ENCODE measurements around the gene PRR16. TPM values are rescaled to one million over a fixed set of nuclear protein-coding genes. Genes with fewer than 3 reads are reported as not detected.

The PRR16 gene
- total and polyA plus RNA-seq, 2 experiments from 2014 or later = 1.0 to 1.7 TPM

DNA sequence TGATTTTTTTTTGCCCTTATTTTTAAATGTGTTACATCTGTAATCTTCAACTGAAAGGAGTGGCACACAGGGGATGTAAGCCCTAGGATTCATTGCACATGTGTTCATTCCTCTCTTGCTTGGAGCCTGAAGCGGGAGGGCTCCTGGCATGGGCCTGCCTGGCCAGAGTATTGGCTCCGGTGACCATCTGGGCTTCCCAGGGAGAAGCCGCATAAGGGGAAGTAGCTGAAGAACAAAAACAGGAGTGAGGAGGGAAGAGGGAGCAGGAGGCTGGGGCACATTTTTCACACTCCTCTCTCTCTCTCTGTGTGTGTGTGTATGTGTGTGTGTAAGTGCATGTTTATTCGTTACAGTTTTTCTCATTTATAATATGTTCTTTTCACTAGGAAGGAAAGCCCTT, 269.9 kb downstream of the PRR16 start:
- peaks cover 3% of the 10 kb centered on the region for H3K27me3 Mint-ChIP-seq (ENCODE audit: insufficient read depth, low read depth, poor library complexity)
- H3K4me1 Mint-ChIP-seq = peaks cover 26% of the 10 kb centered on the region
- H3K9me2 ChIP-seq (ENCODE audit: insufficient read depth) = no peaks in the 10 kb centered on the region
- H4K20me1 ChIP-seq (replicated peaks; ENCODE audit: insufficient read depth) = no peaks in the 10 kb centered on the region
- TF ChIP-seq ZNF462 (CRISPR knock-in tag; IDR thresholded peaks at IDR 0.05) = peak; percentile 94
- TF ChIP-seq, protein P1, sequence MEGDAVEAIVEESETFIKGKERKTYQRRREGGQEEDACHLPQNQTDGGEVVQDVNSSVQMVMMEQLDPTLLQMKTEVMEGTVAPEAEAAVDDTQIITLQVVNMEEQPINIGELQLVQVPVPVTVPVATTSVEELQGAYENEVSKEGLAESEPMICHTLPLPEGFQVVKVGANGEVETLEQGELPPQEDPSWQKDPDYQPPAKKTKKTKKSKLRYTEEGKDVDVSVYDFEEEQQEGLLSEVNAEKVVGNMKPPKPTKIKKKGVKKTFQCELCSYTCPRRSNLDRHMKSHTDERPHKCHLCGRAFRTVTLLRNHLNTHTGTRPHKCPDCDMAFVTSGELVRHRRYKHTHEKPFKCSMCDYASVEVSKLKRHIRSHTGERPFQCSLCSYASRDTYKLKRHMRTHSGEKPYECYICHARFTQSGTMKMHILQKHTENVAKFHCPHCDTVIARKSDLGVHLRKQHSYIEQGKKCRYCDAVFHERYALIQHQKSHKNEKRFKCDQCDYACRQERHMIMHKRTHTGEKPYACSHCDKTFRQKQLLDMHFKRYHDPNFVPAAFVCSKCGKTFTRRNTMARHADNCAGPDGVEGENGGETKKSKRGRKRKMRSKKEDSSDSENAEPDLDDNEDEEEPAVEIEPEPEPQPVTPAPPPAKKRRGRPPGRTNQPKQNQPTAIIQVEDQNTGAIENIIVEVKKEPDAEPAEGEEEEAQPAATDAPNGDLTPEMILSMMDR (conservative IDR thresholded peaks at IDR 0.05; ENCODE audit: low read depth in 2 of 2) = no peak
- H3K4me1 ChIP-seq (ENCODE audit: insufficient read depth) = peaks cover 18% of the 10 kb centered on the region
- H3K79me2 ChIP-seq (replicated peaks; ENCODE audit: insufficient read depth) = no peaks in the 10 kb centered on the region
- 0 out of 2 replicates have a peak overlapping the region, but pooled peaks have one; percentile 28 for H3K4me2 ChIP-seq
- ATAC-seq (peak; percentile 99), DNase-seq (ENCODE audit: low spot score) (peak; percentile 67)
- H3F3A ChIP-seq (replicated peaks; ENCODE audit: low read depth) = no peaks in the 10 kb centered on the region
- no peaks in the 10 kb centered on the region for H3K27me3 ChIP-seq (ENCODE audit: insufficient read depth)
- H3K4me3 Mint-ChIP-seq = no peak overlapping the region
- peak overlapping the region; percentile 56; the same call in 1 of the 2 replicates for H3K27ac Mint-ChIP-seq
- no peaks in the 10 kb centered on the region for H3K9me3 Mint-ChIP-seq
- no peak overlapping the region for H3K27ac ChIP-seq (ENCODE audit: low read depth)
- H3K4me3 ChIP-seq = no peak overlapping the region
- H3K36me3 ChIP-seq (ENCODE audit: insufficient read depth) = no peaks in the 10 kb centered on the region
- no peak overlapping the region for H2AFZ ChIP-seq
- H3K36me3 Mint-ChIP-seq (ENCODE audit: low read depth) = no peaks in the 10 kb centered on the region

GRCh38 chr5:120735076-120735475, 271.0 kb downstream of the PRR16 start:
- H3K4me3 Mint-ChIP-seq = no peak overlapping the region
- Histone ChIP-seq H4K20me1 (replicated peaks; ENCODE audit: insufficient read depth) (no peaks in the 10 kb centered on the region), H3K36me3 (ENCODE audit: insufficient read depth) (no peaks in the 10 kb centered on the region), H3K4me3 (no peak overlapping the region), H3K4me1 (ENCODE audit: insufficient read depth) (peaks cover 18% of the 10 kb centered on the region), H3K27ac (ENCODE audit: low read depth) (no peak overlapping the region), H3F3A (replicated peaks; ENCODE audit: low read depth) (no peaks in the 10 kb centered on the region), H3K27me3 (ENCODE audit: insufficient read depth) (no peaks in the 10 kb centered on the region), H3K9me2 (ENCODE audit: insufficient read depth) (no peaks in the 10 kb centered on the region), H2AFZ (no peak overlapping the region), H3K4me2 (no peak overlapping the region), H3K79me2 (replicated peaks; ENCODE audit: insufficient read depth) (no peaks in the 10 kb centered on the region)
- TF ChIP-seq ZNF331 (CRISPR knock-in tag; IDR thresholded peaks at IDR 0.05; ENCODE audit: low read depth) (no peak), POLR2AphosphoS5 (IDR thresholded peaks at IDR 0.05; ENCODE audit: low read depth) (no peak)
- TF ChIP-seq, protein P1 (conservative IDR thresholded peaks at IDR 0.05; ENCODE audit: low read depth in 2 of 2) = peak; percentile 13 to 26; a peak in 1 of 4 replicates
- no peak for DNase-seq (ENCODE audit: low spot score)
- no peak; the same call in 2 of the 3 replicates for ATAC-seq
- no peaks in the 10 kb centered on the region for H3K36me3 Mint-ChIP-seq (ENCODE audit: low read depth)
- H3K27ac Mint-ChIP-seq = no peak overlapping the region
- H3K9me3 Mint-ChIP-seq = no peaks in the 10 kb centered on the region
- peaks cover 26% of the 10 kb centered on the region for H3K4me1 Mint-ChIP-seq
- peaks cover 3% of the 10 kb centered on the region for H3K27me3 Mint-ChIP-seq (ENCODE audit: insufficient read depth, low read depth, poor library complexity)

Measured in GM23338 (cell line).